Measurements from ENCODE around the gene SSC4D. TPM values are rescaled to one million over a fixed set of nuclear protein-coding genes. Genes with fewer than 3 reads are reported as not detected.
"Not testable (repeated sequence)": the region's sequence is repeated elsewhere in the genome, so short reads cannot be mapped to it uniquely, and the experiment has no call there.

SSC4D gene
- total RNA-seq, 2 experiments from 2014 or later = 0.67 to 0.68 TPM

GRCh38 chr7:76390092-76390491 lies 19.4 kb downstream of the SSC4D start:
- peaks cover 10% of the 10 kb centered on the region for H3K4me1 Mint-ChIP-seq (ENCODE audit: low read depth)
- no peak overlapping the region for H3K4me3 Mint-ChIP-seq
- no peaks in the 10 kb centered on the region for H3K36me3 Mint-ChIP-seq (ENCODE audit: low read depth)
- ATAC-seq (no peak), DNase-seq (no peak)
- H3K27me3 Mint-ChIP-seq = no peaks in the 10 kb centered on the region
- POLR2A ChIA-PET = interaction anchor here (0.9 to 1.7 kb wide), 2 partner anchors 32 to 46 kb away, joined by 3 to 5 read pairs; no protein-coding TSS in a partner anchor
- CTCF ChIA-PET = no interaction called here
- H3K9me3 Mint-ChIP-seq = no peaks in the 10 kb centered on the region
- intact Hi-C loops (cut with micrococcal nuclease) = no loop called here
- TF ChIP-seq, protein P1, sequence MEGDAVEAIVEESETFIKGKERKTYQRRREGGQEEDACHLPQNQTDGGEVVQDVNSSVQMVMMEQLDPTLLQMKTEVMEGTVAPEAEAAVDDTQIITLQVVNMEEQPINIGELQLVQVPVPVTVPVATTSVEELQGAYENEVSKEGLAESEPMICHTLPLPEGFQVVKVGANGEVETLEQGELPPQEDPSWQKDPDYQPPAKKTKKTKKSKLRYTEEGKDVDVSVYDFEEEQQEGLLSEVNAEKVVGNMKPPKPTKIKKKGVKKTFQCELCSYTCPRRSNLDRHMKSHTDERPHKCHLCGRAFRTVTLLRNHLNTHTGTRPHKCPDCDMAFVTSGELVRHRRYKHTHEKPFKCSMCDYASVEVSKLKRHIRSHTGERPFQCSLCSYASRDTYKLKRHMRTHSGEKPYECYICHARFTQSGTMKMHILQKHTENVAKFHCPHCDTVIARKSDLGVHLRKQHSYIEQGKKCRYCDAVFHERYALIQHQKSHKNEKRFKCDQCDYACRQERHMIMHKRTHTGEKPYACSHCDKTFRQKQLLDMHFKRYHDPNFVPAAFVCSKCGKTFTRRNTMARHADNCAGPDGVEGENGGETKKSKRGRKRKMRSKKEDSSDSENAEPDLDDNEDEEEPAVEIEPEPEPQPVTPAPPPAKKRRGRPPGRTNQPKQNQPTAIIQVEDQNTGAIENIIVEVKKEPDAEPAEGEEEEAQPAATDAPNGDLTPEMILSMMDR (IDR thresholded peaks at IDR 0.05) = no peak
- no peak overlapping the region for H3K27ac Mint-ChIP-seq

GRCh38 chr7:76387789-76388188 lies 21.7 kb downstream of the SSC4D start:
- POLR2A ChIA-PET; H3K9me3 Mint-ChIP-seq; intact Hi-C loops (cut with micrococcal nuclease); H3K4me1 Mint-ChIP-seq (ENCODE audit: low read depth); ATAC-seq; H3K4me3 Mint-ChIP-seq; DNase-seq; H3K36me3 Mint-ChIP-seq (ENCODE audit: low read depth); H3K27me3 Mint-ChIP-seq; H3K27ac Mint-ChIP-seq: not testable (repeated sequence)
- CTCF ChIA-PET = interaction anchor here (1.6 kb wide), 1 partner anchor 28 kb away, joined by 4 read pairs; the partner anchor contains the start of gene YWHAG

- TF ChIP-seq, protein P1 (IDR thresholded peaks at IDR 0.05) = no peak
- ATAC-seq (no peak), DNase-seq (no peak)
- intact Hi-C loops (cut with micrococcal nuclease) = no loop called here
- Mint-ChIP-seq H3K27ac (no peak overlapping the region), H3K4me1 (ENCODE audit: low read depth) (peaks cover 4% of the 10 kb centered on the region), H3K36me3 (ENCODE audit: low read depth) (no peaks in the 10 kb centered on the region), H3K9me3 (no peaks in the 10 kb centered on the region), H3K4me3 (no peak overlapping the region), H3K27me3 (no peaks in the 10 kb centered on the region)
- POLR2A ChIA-PET = no interaction called here
- CTCF ChIA-PET = interaction anchor here (1.1 to 1.6 kb wide), 2 partner anchors 9 to 27 kb away, joined by 3 to 4 read pairs; partner anchors contain the start of gene YWHAG
Measured at GRCh38 chr7:76386691-76387260, 22.7 kb downstream of the SSC4D start.

DNA sequence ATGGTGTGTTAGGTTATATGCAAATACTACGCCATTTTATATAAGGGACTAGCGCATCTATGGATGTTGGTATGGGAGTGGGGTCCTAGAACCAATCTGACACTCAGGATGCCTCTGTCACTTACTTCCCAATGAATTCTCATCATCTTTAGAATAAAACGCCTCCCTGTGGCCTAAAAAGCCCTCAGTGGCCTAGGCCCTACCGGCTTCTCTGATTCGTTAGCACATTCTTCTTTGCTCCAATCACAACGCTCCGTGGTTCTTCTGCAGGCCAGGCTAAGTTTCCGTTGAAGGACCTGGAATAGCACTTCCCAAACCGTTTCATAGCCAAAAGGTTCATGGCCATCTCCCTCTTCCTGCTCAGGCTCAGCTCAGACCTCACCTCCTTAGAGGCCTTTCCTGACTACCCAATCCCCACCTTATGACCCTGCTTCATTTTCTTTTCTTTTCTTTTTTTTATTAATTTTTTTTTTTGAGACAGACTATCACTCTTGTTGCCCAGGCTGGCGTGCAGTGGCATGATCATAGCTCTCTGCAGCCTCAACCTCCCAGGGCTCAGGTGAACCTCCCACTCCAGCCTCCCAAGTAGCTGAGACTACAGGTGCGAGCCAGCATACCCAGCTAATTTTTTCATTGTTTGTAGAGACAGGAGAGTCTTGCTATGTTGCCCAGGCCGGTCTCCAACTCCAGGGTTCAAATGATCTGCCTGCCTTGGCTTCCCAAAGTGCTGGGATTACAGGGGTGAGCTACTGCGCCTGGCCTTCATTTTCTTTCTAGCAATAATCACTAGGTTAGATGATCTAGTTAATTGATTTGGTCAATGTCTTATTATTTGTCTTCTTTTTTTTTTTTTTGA lies 26.2 kb downstream of the SSC4D start:
- POLR2A ChIA-PET = no interaction called here
- Mint-ChIP-seq H3K27ac (no peak overlapping the region), H3K4me3 (no peak overlapping the region), H3K27me3 (no peaks in the 10 kb centered on the region), H3K36me3 (ENCODE audit: low read depth) (no peaks in the 10 kb centered on the region), H3K9me3 (no peaks in the 10 kb centered on the region), H3K4me1 (ENCODE audit: low read depth) (peaks cover 5% of the 10 kb centered on the region)
- ATAC-seq (no peak), DNase-seq (no peak)
- CTCF ChIA-PET = no interaction called here
- TF ChIP-seq, protein P1 (IDR thresholded peaks at IDR 0.05) = no peak
- intact Hi-C loops (cut with micrococcal nuclease) = no loop called here

- intact Hi-C loops (cut with micrococcal nuclease) = no loop called here
- Mint-ChIP-seq H3K27ac (no peak overlapping the region), H3K4me1 (ENCODE audit: low read depth) (peaks cover 5% of the 10 kb centered on the region), H3K36me3 (ENCODE audit: low read depth) (no peaks in the 10 kb centered on the region), H3K9me3 (no peaks in the 10 kb centered on the region), H3K27me3 (no peaks in the 10 kb centered on the region), H3K4me3 (no peak overlapping the region)
- TF ChIP-seq, protein P1 (IDR thresholded peaks at IDR 0.05) = no peak
- DNase-seq = no peak
- POLR2A ChIA-PET = no interaction called here
- CTCF ChIA-PET = no interaction called here
- ATAC-seq = no peak
Measured at GRCh38 chr7:76381814-76382213, 27.7 kb downstream of the SSC4D start.
